Measurements from ENCODE around the gene MGLL. TPM values are rescaled to one million over a fixed set of nuclear protein-coding genes. Genes with fewer than 3 reads are reported as not detected.
A peak's percentile ranks its signal among the peaks of the same experiment; 100 is the strongest.

MGLL gene
- total and polyA plus RNA-seq, 4 experiments from 2014 or later, result 0.77 to 4.8 (median 2.3) TPM

DNA sequence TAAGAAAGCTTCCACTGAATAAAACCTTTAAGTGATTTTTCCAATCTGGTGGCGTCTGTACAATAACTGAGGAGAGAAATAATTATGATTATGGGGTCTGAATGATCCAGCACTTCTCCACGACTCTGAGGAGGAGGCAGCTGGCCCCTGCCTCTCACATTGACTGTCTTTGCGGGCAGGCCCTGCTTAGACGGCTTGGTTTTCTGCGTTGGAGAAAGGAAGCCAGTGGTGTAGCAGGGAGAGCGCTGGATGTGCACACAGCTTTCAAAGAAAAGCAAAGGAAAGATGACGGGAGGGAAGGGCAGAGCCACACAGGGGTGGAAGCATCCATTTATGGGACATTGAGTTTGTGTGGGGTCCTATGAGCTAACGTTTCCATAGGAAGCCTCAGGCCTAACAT is 62.5 kb downstream of the MGLL start:
- Histone ChIP-seq H3K27ac (ENCODE audit: low read depth, low read length) (no peak overlapping the region), H3K4me3 (ENCODE audit: low read length in 2 of 2) (no peak overlapping the region), H3K36me3 (ENCODE audit: insufficient read depth, low read length) (no peaks in the 10 kb centered on the region), H3K27me3 (ENCODE audit: insufficient read depth, low read length) (no peaks in the 10 kb centered on the region), H3K9me3 (ENCODE audit: control insufficient read depth in 1 of 2, low read length in 2 of 2) (no peaks in the 10 kb centered on the region), H3K4me1 (ENCODE audit: insufficient read depth, low read length) (peaks cover 3% of the 10 kb centered on the region)
- Mint-ChIP-seq H3K27me3 (peaks cover 8 to 9% of the 10 kb centered on the region in 2 donors), H3K9me3 (no peaks in the 10 kb centered on the region), H3K4me3 (no peak overlapping the region), H3K36me3 (no peaks in the 10 kb centered on the region), H3K4me1 (peaks cover 0 to 5% (median 2%) of the 10 kb centered on the region in 4 donors), H3K27ac (peak overlapping the region in 1 of 7 donors; percentile 57)
- intact Hi-C loops (cut with micrococcal nuclease), result no loop called here
- DNase-seq, result no peak
- ChIA-PET POLR2A (ENCODE audit: partially characterized antibody) (no interaction called here), CTCF (ENCODE audit: partially characterized antibody) (no interaction called here)

DNA sequence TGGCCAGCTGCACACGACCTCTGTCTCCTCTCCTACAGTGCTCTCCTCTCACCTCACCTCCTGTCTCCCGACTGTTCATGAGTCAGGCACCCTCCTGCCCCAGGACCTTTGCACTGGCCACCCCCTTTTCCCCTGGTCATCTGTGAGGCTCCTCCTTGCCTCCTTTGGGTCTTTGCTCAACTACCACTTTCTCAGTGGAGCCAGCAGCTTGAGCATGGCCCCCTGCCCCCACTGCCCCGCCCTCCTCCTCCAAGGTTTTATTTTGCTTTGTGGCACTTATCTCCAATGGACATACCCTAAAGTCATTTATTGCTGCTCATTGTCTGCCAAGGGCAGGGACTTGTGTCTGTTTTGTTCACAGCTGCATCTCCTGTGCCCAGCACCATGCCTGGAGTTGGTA is 64.3 kb downstream of the MGLL start:
- intact Hi-C loops (cut with micrococcal nuclease), result no loop called here
- CTCF ChIA-PET (ENCODE audit: partially characterized antibody), result no interaction called here

DNA sequence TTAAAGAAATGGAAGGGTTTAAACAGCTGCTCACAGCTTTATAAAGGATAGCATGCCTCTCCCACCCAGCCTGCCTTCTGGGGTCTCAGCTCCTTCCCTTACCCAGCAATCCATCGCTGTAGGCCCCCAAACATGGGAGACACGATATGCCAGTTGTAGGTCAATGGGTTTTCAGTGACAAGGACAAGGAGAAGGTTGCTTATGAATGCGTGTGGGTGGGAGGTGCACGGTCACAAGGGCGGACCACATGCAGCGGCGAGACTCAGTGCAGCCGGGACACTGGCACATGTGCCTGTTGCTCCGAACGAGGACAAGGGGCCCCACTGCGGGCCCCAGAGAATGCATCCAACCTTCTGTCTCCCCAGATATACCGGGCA is 67.0 kb downstream of the MGLL start:
- no peaks in the 10 kb centered on the region for H3K9me3 Mint-ChIP-seq
- Histone ChIP-seq H3K36me3 (ENCODE audit: insufficient read depth, low read length) (no peaks in the 10 kb centered on the region), H3K4me1 (ENCODE audit: insufficient read depth, low read length) (peaks cover 7% of the 10 kb centered on the region), H3K9me3 (ENCODE audit: control insufficient read depth in 1 of 2, low read length in 2 of 2) (no peaks in the 10 kb centered on the region), H3K4me3 (ENCODE audit: low read length in 2 of 2) (no peak overlapping the region), H3K27me3 (ENCODE audit: insufficient read depth, low read length) (no peaks in the 10 kb centered on the region), H3K27ac (ENCODE audit: low read depth, low read length) (no peak overlapping the region)
- H3K36me3 Mint-ChIP-seq, result no peaks in the 10 kb centered on the region
- no peak overlapping the region for H3K27ac Mint-ChIP-seq
- peaks cover 5 to 9% of the 10 kb centered on the region in 2 donors for H3K27me3 Mint-ChIP-seq
- intact Hi-C loops (cut with micrococcal nuclease), result no loop called here
- peak overlapping the region in 1 of 8 donors; percentile 32 for H3K4me3 Mint-ChIP-seq
- CTCF ChIA-PET (ENCODE audit: partially characterized antibody), result no interaction called here
- POLR2A ChIA-PET (ENCODE audit: partially characterized antibody), result no interaction called here
- H3K4me1 Mint-ChIP-seq, result peaks cover 0 to 7% (median 2%) of the 10 kb centered on the region in 4 donors
- DNase-seq, result no peak

More for the DNA sequence above, 64.3 kb downstream of the MGLL start:
- H3K27me3 ChIP-seq (ENCODE audit: insufficient read depth, low read length), result no peaks in the 10 kb centered on the region
- peaks cover 7% of the 10 kb centered on the region for H3K4me1 ChIP-seq (ENCODE audit: insufficient read depth, low read length)
- Mint-ChIP-seq H3K36me3 (no peaks in the 10 kb centered on the region), H3K4me1 (peaks cover 0 to 6% (median 2%) of the 10 kb centered on the region in 4 donors), H3K9me3 (no peaks in the 10 kb centered on the region), H3K27me3 (peaks cover 5 to 9% of the 10 kb centered on the region in 2 donors), H3K4me3 (no peak overlapping the region), H3K27ac (no peak overlapping the region)
- no peak overlapping the region for H3K4me3 ChIP-seq (ENCODE audit: low read length in 2 of 2)
- no peaks in the 10 kb centered on the region for H3K9me3 ChIP-seq (ENCODE audit: control insufficient read depth in 1 of 2, low read length in 2 of 2)
- H3K27ac ChIP-seq (ENCODE audit: low read depth, low read length), result no peak overlapping the region
- DNase-seq, result no peak
- no peaks in the 10 kb centered on the region for H3K36me3 ChIP-seq (ENCODE audit: insufficient read depth, low read length)
- POLR2A ChIA-PET (ENCODE audit: partially characterized antibody), result interaction anchor here (0.6 kb wide), 1 partner anchor 532 kb away, joined by 3 read pairs; no protein-coding TSS in a partner anchor

DNA sequence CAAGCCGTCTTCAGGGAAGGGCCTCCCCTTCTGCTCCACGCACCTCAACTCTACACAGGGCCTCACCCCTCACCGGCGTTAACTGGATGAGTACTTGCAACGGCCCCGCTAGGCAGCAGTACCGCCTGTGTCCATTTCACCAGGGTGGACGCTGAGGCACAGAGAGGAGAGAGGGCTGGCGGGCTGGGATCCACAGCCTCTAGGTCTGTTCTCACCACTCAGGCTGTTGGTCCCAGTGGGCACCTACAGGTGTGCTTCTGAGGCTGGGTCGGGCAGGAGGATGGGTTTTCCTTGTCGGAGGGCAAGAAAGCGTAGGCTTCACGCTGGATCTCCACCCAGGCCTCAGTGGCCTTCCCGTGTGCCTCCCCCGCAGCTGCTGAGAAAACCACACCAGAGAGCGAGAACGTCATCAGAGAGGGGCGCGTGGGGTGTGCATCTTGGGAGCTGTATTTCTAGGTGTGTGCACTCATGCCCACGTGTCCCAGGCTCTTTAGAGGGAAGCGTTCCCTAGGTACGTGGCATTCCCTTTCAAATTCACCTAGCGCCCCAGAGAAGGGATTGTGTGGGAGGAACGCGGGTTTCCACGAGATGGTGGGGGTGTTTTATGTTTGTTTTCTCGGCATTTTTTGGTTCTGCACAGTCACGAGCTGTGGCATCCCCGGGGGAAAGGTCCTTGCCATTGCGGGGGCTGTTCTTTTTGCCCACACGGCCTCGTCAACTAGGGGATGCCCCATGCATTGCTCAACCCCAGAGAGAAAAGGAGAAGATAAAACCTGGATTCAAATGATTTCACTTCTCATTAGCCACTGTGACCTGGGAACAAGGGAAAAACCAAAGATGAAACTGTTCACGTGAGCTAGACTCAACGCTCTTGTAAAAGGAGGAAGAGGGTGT is 67.7 kb downstream of the MGLL start:
- Mint-ChIP-seq H3K27me3 (peaks cover 5 to 9% of the 10 kb centered on the region in 2 donors), H3K27ac (no peak overlapping the region), H3K9me3 (no peaks in the 10 kb centered on the region), H3K36me3 (no peaks in the 10 kb centered on the region), H3K4me3 (peak overlapping the region in 5 of 8 donors; percentile 8 to 40 (median 22)), H3K4me1 (peaks cover 0 to 7% (median 2%) of the 10 kb centered on the region in 4 donors)
- Histone ChIP-seq H3K27me3 (ENCODE audit: insufficient read depth, low read length) (no peaks in the 10 kb centered on the region), H3K36me3 (ENCODE audit: insufficient read depth, low read length) (no peaks in the 10 kb centered on the region), H3K9me3 (ENCODE audit: control insufficient read depth in 1 of 2, low read length in 2 of 2) (no peaks in the 10 kb centered on the region), H3K4me3 (ENCODE audit: low read length in 2 of 2) (no peak overlapping the region), H3K4me1 (ENCODE audit: insufficient read depth, low read length) (peaks cover 7% of the 10 kb centered on the region), H3K27ac (ENCODE audit: low read depth, low read length) (no peak overlapping the region)
- CTCF ChIA-PET (ENCODE audit: partially characterized antibody), result no interaction called here
- no peak for DNase-seq
- intact Hi-C loops (cut with micrococcal nuclease), result no loop called here
- POLR2A ChIA-PET (ENCODE audit: partially characterized antibody), result no interaction called here

DNA sequence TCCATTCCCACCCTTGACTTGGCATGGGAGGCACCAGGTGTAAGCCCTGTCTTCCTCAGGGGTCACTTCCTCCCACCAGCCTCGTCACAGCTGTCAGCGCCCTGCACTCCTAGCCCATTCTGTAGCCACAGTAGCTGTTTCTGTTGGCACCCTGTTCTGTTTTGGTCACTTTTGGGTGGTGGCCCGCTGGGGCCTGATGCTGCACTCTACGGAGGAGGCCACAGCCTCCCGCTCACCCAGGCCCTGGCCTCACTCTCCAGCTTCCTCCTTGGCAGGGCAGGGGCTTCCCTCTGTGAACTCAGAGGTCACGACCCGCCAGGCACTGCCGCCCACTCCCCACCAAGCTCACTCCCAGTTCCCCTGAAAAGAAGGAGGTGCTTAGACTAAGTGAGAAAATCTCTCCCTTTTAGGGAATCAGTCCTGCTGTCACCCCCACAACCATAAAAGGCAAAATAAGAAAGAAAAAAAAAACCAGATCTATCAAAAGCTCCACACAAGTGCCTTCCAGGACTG is 68.4 kb downstream of the MGLL start:
- peaks cover 7% of the 10 kb centered on the region for H3K4me1 ChIP-seq (ENCODE audit: insufficient read depth, low read length)
- Mint-ChIP-seq H3K9me3 (no peaks in the 10 kb centered on the region), H3K4me1 (peaks cover 0 to 7% (median 2%) of the 10 kb centered on the region in 4 donors), H3K36me3 (no peaks in the 10 kb centered on the region), H3K4me3 (peak overlapping the region in 1 of 8 donors; percentile 8), H3K27ac (no peak overlapping the region), H3K27me3 (peaks cover 5 to 8% of the 10 kb centered on the region in 2 donors)
- ChIA-PET POLR2A (ENCODE audit: partially characterized antibody) (no interaction called here), CTCF (ENCODE audit: partially characterized antibody) (no interaction called here)
- no peaks in the 10 kb centered on the region for H3K9me3 ChIP-seq (ENCODE audit: control insufficient read depth in 1 of 2, low read length in 2 of 2)
- DNase-seq, result no peak
- no peaks in the 10 kb centered on the region for H3K36me3 ChIP-seq (ENCODE audit: insufficient read depth, low read length)
- intact Hi-C loops (cut with micrococcal nuclease), result no loop called here
- no peak overlapping the region for H3K27ac ChIP-seq (ENCODE audit: low read depth, low read length)
- no peak overlapping the region for H3K4me3 ChIP-seq (ENCODE audit: low read length in 2 of 2)
- H3K27me3 ChIP-seq (ENCODE audit: insufficient read depth, low read length), result no peaks in the 10 kb centered on the region

- no peaks in the 10 kb centered on the region for H3K9me3 ChIP-seq (ENCODE audit: control insufficient read depth in 1 of 2, low read length in 2 of 2)
- ChIA-PET POLR2A (ENCODE audit: partially characterized antibody) (no interaction called here), CTCF (ENCODE audit: partially characterized antibody) (no interaction called here)
- no peaks in the 10 kb centered on the region for H3K36me3 ChIP-seq (ENCODE audit: insufficient read depth, low read length)
- DNase-seq, result no peak
- no peak overlapping the region for H3K27ac Mint-ChIP-seq
- H3K4me1 ChIP-seq (ENCODE audit: insufficient read depth, low read length), result peaks cover 7% of the 10 kb centered on the region
- H3K4me3 ChIP-seq (ENCODE audit: low read length in 2 of 2), result no peak overlapping the region
- no peaks in the 10 kb centered on the region for H3K27me3 ChIP-seq (ENCODE audit: insufficient read depth, low read length)
- peaks cover 5 to 8% of the 10 kb centered on the region in 2 donors for H3K27me3 Mint-ChIP-seq
- H3K27ac ChIP-seq (ENCODE audit: low read depth, low read length), result no peak overlapping the region
- no peaks in the 10 kb centered on the region for H3K9me3 Mint-ChIP-seq
- H3K4me3 Mint-ChIP-seq, result no peak overlapping the region
- peaks cover 0 to 7% (median 2%) of the 10 kb centered on the region in 4 donors for H3K4me1 Mint-ChIP-seq
- intact Hi-C loops (cut with micrococcal nuclease), result no loop called here
- no peaks in the 10 kb centered on the region for H3K36me3 Mint-ChIP-seq
Measured at GRCh38 chr3:127753338-127753737, 69.0 kb downstream of the MGLL start.

DNA sequence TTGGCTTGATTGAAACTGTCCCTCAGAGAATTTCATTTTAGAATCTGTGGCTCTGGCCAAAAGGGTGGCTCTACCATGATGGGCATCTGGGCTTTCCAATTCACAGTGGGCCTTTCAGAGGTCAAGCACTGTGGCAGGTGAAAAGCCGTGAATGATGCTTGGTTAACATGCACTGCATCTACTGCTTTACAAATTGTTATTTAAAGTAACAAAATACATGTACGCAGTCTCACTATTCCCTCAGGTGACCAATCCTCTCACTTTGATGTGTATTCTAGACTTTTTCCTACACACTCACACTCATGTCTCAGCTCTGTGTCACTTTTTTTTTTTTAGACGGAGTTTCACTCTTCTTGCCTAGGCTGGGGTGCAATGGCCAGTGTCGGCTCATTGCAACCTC is 70.5 kb downstream of the MGLL start:
- H3K9me3 ChIP-seq (ENCODE audit: control insufficient read depth in 1 of 2, low read length in 2 of 2), result no peaks in the 10 kb centered on the region
- Mint-ChIP-seq H3K36me3 (no peaks in the 10 kb centered on the region), H3K27me3 (peaks cover 8% of the 10 kb centered on the region in 2 donors), H3K9me3 (no peaks in the 10 kb centered on the region), H3K4me1 (peaks cover 0 to 7% (median 2%) of the 10 kb centered on the region in 4 donors), H3K4me3 (no peak overlapping the region), H3K27ac (no peak overlapping the region)
- peaks cover 7% of the 10 kb centered on the region for H3K4me1 ChIP-seq (ENCODE audit: insufficient read depth, low read length)
- CTCF ChIA-PET (ENCODE audit: partially characterized antibody), result no interaction called here
- DNase-seq, result no peak
- H3K4me3 ChIP-seq (ENCODE audit: low read length in 2 of 2), result no peak overlapping the region
- H3K36me3 ChIP-seq (ENCODE audit: insufficient read depth, low read length), result no peaks in the 10 kb centered on the region
- POLR2A ChIA-PET (ENCODE audit: partially characterized antibody), result no interaction called here
- intact Hi-C loops (cut with micrococcal nuclease), result no loop called here
- H3K27me3 ChIP-seq (ENCODE audit: insufficient read depth, low read length), result no peaks in the 10 kb centered on the region
- H3K27ac ChIP-seq (ENCODE audit: low read depth, low read length), result no peak overlapping the region
